Stomach (tissue), 9 donors: ENCODE measurements around the gene AK9. TPM values are rescaled to one million over a fixed set of nuclear protein-coding genes. Genes with fewer than 3 reads are reported as not detected.

Experiments
- DNase-seq, 2 donors: peaks; one replicate each; pipeline versions ENCODE4 v3.0.0 to v3.0.0-alpha.2; 2013 to 2019
- H3K27ac ChIP-seq, 5 donors: fragments of 200-600 bp in 4 of 5; sonication (generic) in 4 of 5; one replicate each; pipeline ENCODE4 v1.5.1; 2013 to 2019; ENCODE audit warnings: mild to moderate bottlenecking in 1 of 5, moderate library complexity in 1 of 5
- H3K27me3 ChIP-seq, 3 donors: fragments of 200-600 bp; sonication (generic); one replicate each; pipeline ENCODE4 v1.5.1; 2017 to 2019; ENCODE audit warnings: mixed run types in 1 of 3
- H3K36me3 ChIP-seq, 4 donors: fragments of 200-600 bp; sonication (generic); 1 replicate in 3 of 4; 2 replicates in 1 of 4; pipeline ENCODE4 v1.5.1; 2016 to 2019
- H3K4me1 ChIP-seq, 4 donors: fragments of 200-600 bp; sonication (generic); one replicate each; pipeline ENCODE4 v1.5.1; 2016 to 2019
- H3K4me3 ChIP-seq, 4 donors: fragments of 200-600 bp; sonication (generic) in 3 of 4; one replicate each; pipeline ENCODE4 v1.5.1; 2016 to 2019; ENCODE audit warnings: mild to moderate bottlenecking in 1 of 4
- H3K9me3 ChIP-seq, 4 donors: fragments of 200-600 bp; sonication (generic); one replicate each; pipeline ENCODE4 v1.5.1; 2016 to 2019
- CTCF ChIP-seq, 7 experiments: fragments of 450-650 bp in 4 of 7; fragments of 200-600 bp in 3 of 7; sonication (generic) in 3 of 7; IDR thresholded peaks; one replicate each; pipeline ENCODE4 v1.5.1; 2016 to 2019; ENCODE audit warnings: antibody characterized with exemption in 7 of 7, control low read depth in 2 of 7, mild to moderate bottlenecking in 1 of 7
- EP300 ChIP-seq: sonication (generic); formaldehyde crosslinking; IDR thresholded peaks from one replicate; pipeline ENCODE4 v1.6.1; 2017; ENCODE audit warnings: antibody characterized with exemption
- POLR2A ChIP-seq, 4 donors: fragments of 450-650 bp; IDR thresholded peaks; one replicate each; pipeline ENCODE4 v1.6.1; 2016; ENCODE audit warnings: antibody characterized with exemption in 4 of 4, control low read depth in 2 of 4, mild to moderate bottlenecking in 1 of 4, moderate library complexity in 1 of 4
- POLR2AphosphoS5 ChIP-seq, 3 donors: sonication (generic); formaldehyde crosslinking; IDR thresholded peaks; one replicate each; pipeline ENCODE4 v1.6.1; 2016; ENCODE audit warnings: antibody characterized with exemption in 3 of 3
- WGBS, 5 donors: extraction: QIAGEN DNeasy Blood & Tissue Kit in 3 of 5; methylation state at CpG; one replicate each; pipeline versions ENCODE4 v1.1.5 to v1.1.7; 2013 to 2018; 5-methylcytosine and 5-hydroxymethylcytosine counted together
- intact Hi-C: fragments of 100-400 bp; cut with DNase I; formaldehyde crosslinking; loops from one replicate; pipeline ENCODE4 v1.15.1; 2023; ENCODE audit warnings: low total_unique reads
- polyA plus RNA-seq, 3 donors: library from polyadenylated mRNA; stranded (reverse); fragments of 200-250 nt; gene quantifications; one replicate each; pipeline ENCODE4 v1.2.3, GENCODE V29; 2013
- total RNA-seq, 5 donors: library from RNA; depleted of rRNA; stranded (reverse); fragments of >200 nt; gene quantifications; one replicate each; pipeline versions ENCODE4 v1.1.0 to v1.2.3, GENCODE V29; 2014 to 2016
- donor health status: healthy with polysubstance abuse.
- donor health status: Bipolar disorder and iron deficiency.
- donor health status: healthy.

Gene AK9
- total and polyA plus RNA-seq, 8 donors, result 3.8 to 20.3 (median 9.1) TPM

- H3K27me3 ChIP-seq, result no peaks in the 10 kb centered on the region
- TF ChIP-seq POLR2AphosphoS5 (IDR thresholded peaks at IDR 0.05) (no peak), POLR2A (IDR thresholded peaks at IDR 0.05) (no peak), EP300 (no peak)
- H3K27ac ChIP-seq, result no peak overlapping the region
- H3K4me1 ChIP-seq, result no peaks in the 10 kb centered on the region
- H3K36me3 ChIP-seq, result no peaks in the 10 kb centered on the region
- no peaks in the 10 kb centered on the region for H3K9me3 ChIP-seq
- WGBS, 5 donors, result 70 to 85% (median 80%) methylated on average over 2 of the region's 2 CpGs
- intact Hi-C loops, result no loop called here
- no peak for DNase-seq
- H3K4me3 ChIP-seq, result no peak overlapping the region
Observed at GRCh38 chr6:109513571-109514071, 177.4 kb downstream of the AK9 start.

- Histone ChIP-seq H3K36me3 (no peaks in the 10 kb centered on the region), H3K27me3 (no peaks in the 10 kb centered on the region), H3K4me1 (no peaks in the 10 kb centered on the region), H3K9me3 (no peaks in the 10 kb centered on the region), H3K4me3 (no peak overlapping the region), H3K27ac (no peak overlapping the region)
- intact Hi-C loops, result no loop called here
- 30 to 67% (median 47%) methylated on average over 2 of the region's 2 CpGs for WGBS, 5 donors
- no peak for DNase-seq
- no peak for TF ChIP-seq EP300
- no peak for TF ChIP-seq POLR2A (IDR thresholded peaks at IDR 0.05)
- no peak for TF ChIP-seq POLR2AphosphoS5 (IDR thresholded peaks at IDR 0.05)
Observed at GRCh38 chr6:109512271-109512817, 178.7 kb downstream of the AK9 start.

GRCh38 chr6:109511832-109512231 lies 179.2 kb downstream of the AK9 start:
- no peaks in the 10 kb centered on the region for H3K36me3 ChIP-seq
- TF ChIP-seq POLR2AphosphoS5 (IDR thresholded peaks at IDR 0.05) (no peak), CTCF (IDR thresholded peaks at IDR 0.05) (no peak), POLR2A (IDR thresholded peaks at IDR 0.05) (no peak), EP300 (no peak)
- H3K27ac ChIP-seq, result no peak overlapping the region
- no peaks in the 10 kb centered on the region for H3K9me3 ChIP-seq
- H3K27me3 ChIP-seq, result no peaks in the 10 kb centered on the region
- 59 to 74% (median 67%) methylated on average over 2 of the region's 2 CpGs for WGBS, 5 donors
- H3K4me1 ChIP-seq, result no peaks in the 10 kb centered on the region
- no peak overlapping the region for H3K4me3 ChIP-seq
- DNase-seq, result no peak
- intact Hi-C loops, result no loop called here

- intact Hi-C loops, result no loop called here
- H3K27ac ChIP-seq, result no peak overlapping the region
- WGBS, 5 donors, result 69 to 100% (median 88%) methylated on average over 1 of the region's 1 CpG
- no peaks in the 10 kb centered on the region for H3K36me3 ChIP-seq
- TF ChIP-seq CTCF (IDR thresholded peaks at IDR 0.05), result no peak
- TF ChIP-seq EP300, result no peak
- no peak for TF ChIP-seq POLR2A (IDR thresholded peaks at IDR 0.05)
- H3K9me3 ChIP-seq, result no peaks in the 10 kb centered on the region
- no peaks in the 10 kb centered on the region for H3K4me1 ChIP-seq
- H3K27me3 ChIP-seq, result no peaks in the 10 kb centered on the region
- no peak overlapping the region for H3K4me3 ChIP-seq
- DNase-seq, result no peak
Observed at GRCh38 chr6:109510358-109510757, 180.6 kb downstream of the AK9 start.

- Histone ChIP-seq H3K9me3 (no peaks in the 10 kb centered on the region), H3K4me1 (peaks cover 0 to 5% (median 0%) of the 10 kb centered on the region in 4 donors), H3K4me3 (no peak overlapping the region), H3K36me3 (no peaks in the 10 kb centered on the region), H3K27ac (no peak overlapping the region), H3K27me3 (no peaks in the 10 kb centered on the region)
- DNase-seq, result no peak
- intact Hi-C loops, result no loop called here
- TF ChIP-seq POLR2AphosphoS5 (IDR thresholded peaks at IDR 0.05) (no peak), POLR2A (IDR thresholded peaks at IDR 0.05) (no peak), EP300 (no peak), CTCF (IDR thresholded peaks at IDR 0.05) (no peak)
- 76 to 82% (median 80%) methylated on average over 4 of the region's 4 CpGs for WGBS, 5 donors
Observed at GRCh38 chr6:109508166-109508860, 182.7 kb downstream of the AK9 start.
